ENCODE measurements around the gene AOPEP.

The AOPEP gene

GRCh38 chr9:94904806-94905205 lies 178.3 kb downstream of the AOPEP start:
- no peak for DNase-seq

- peak; percentile 10 for DNase-seq
These were observed 179.1 kb downstream of the AOPEP start for GRCh38 chr9:94905606-94906005.

GRCh38 chr9:94906181-94906580 lies 179.7 kb downstream of the AOPEP start:
- no peak for DNase-seq

- DNase-seq: no peak
These were observed 180.2 kb downstream of the AOPEP start for GRCh38 chr9:94906713-94907112.

GRCh38 chr9:94907264-94907936 lies 180.9 kb downstream of the AOPEP start:
- no peak for DNase-seq

GRCh38 chr9:94908011-94908563 lies 181.6 kb downstream of the AOPEP start:
- DNase-seq: no peak

GRCh38 chr9:94908583-94909249 lies 182.2 kb downstream of the AOPEP start:
- DNase-seq: no peak

- DNase-seq: no peak
These were observed 182.9 kb downstream of the AOPEP start for GRCh38 chr9:94909250-94909894.

- DNase-seq: no peak
These were observed 183.6 kb downstream of the AOPEP start for GRCh38 chr9:94909965-94910730.

GRCh38 chr9:94911211-94911610 lies 184.7 kb downstream of the AOPEP start:
- no peak for DNase-seq

GRCh38 chr9:94911986-94912635 lies 185.6 kb downstream of the AOPEP start:
- DNase-seq: no peak

- DNase-seq: no peak
These were observed 186.3 kb downstream of the AOPEP start for GRCh38 chr9:94912700-94913249.

GRCh38 chr9:94913550-94913949 lies 187.1 kb downstream of the AOPEP start:
- no peak for DNase-seq

GRCh38 chr9:94915476-94916450 lies 189.3 kb downstream of the AOPEP start:
- no peak for DNase-seq

- DNase-seq: no peak
These were observed 190.5 kb downstream of the AOPEP start for GRCh38 chr9:94916956-94917355.

- no peak for DNase-seq
These were observed 191.7 kb downstream of the AOPEP start for GRCh38 chr9:94918038-94918753.

GRCh38 chr9:94919376-94920098 lies 193.0 kb downstream of the AOPEP start:
- no peak for DNase-seq

- DNase-seq: peak; percentile 35
These were observed 194.1 kb downstream of the AOPEP start for GRCh38 chr9:94920420-94921091.

- DNase-seq: peak; percentile 43
These were observed 194.6 kb downstream of the AOPEP start for GRCh38 chr9:94921092-94921471.
